ENCODE results near the gene PRRT2.

DNA sequence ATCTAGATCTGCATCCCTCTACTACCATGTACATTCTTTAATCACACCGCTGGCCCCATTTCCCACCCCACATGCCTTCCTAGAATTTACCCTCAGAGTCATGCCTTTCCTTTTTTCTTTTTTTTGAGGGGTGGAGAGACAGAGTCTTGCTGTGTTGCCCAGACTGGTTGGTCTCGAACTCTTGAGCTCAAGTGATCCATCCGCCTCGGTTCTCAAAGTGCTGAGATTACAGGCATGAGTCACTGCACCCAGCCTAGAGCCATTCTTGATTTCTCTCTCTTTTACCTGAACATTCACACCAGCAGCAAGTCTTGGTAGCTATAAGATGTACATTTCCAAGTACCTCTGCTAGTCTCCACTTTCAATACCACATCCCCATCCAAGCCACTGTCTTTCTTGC is 6.1 kb downstream of the PRRT2 start:
- TF ChIP-seq, protein P1, sequence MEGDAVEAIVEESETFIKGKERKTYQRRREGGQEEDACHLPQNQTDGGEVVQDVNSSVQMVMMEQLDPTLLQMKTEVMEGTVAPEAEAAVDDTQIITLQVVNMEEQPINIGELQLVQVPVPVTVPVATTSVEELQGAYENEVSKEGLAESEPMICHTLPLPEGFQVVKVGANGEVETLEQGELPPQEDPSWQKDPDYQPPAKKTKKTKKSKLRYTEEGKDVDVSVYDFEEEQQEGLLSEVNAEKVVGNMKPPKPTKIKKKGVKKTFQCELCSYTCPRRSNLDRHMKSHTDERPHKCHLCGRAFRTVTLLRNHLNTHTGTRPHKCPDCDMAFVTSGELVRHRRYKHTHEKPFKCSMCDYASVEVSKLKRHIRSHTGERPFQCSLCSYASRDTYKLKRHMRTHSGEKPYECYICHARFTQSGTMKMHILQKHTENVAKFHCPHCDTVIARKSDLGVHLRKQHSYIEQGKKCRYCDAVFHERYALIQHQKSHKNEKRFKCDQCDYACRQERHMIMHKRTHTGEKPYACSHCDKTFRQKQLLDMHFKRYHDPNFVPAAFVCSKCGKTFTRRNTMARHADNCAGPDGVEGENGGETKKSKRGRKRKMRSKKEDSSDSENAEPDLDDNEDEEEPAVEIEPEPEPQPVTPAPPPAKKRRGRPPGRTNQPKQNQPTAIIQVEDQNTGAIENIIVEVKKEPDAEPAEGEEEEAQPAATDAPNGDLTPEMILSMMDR (IDR thresholded peaks at IDR 0.05), result no peak
- TF ChIP-seq POLR2A (IDR thresholded peaks at IDR 0.05), result no peak

Data from lower leg skin (tissue), 3 donors.